ENCODE results near the gene CBX5.

- TF ChIP-seq SUZ12 (IDR thresholded peaks at IDR 0.05; ENCODE audit: extremely low read depth, insufficient read depth, insufficient read length), result no peak
- TF ChIP-seq YY1 (IDR thresholded peaks at IDR 0.05; ENCODE audit: insufficient read depth, insufficient read length), result no peak
- TF ChIP-seq ZNF274 (IDR thresholded peaks at IDR 0.05; ENCODE audit: low read depth, low read length), result no peak
Measured at GRCh38 chr12:54251667-54252284, 28.1 kb downstream of the CBX5 start.

Data from NT2/D1 (cell line).